GM23248 (cell line): ENCODE results near the gene MFAP4. TPM values are rescaled to one million over a fixed set of nuclear protein-coding genes. Genes with fewer than 3 reads are reported as not detected.
A peak's percentile ranks its signal among the peaks of the same experiment; 100 is the strongest.

ENCODE experiments used
- DNase-seq: peaks from one replicate; pipeline ENCODE4 v3.0.0-alpha.2; 2015
- H2AFZ ChIP-seq: fragments of 200-600 bp; sonication (generic); 2 replicates; pipeline ENCODE4 v1.6.1; 2016; ENCODE audit warnings: antibody characterized with exemption
- H3F3A ChIP-seq: fragments of 200-600 bp; sonication (generic); 2 replicates; pipeline ENCODE4 v1.6.1; 2016; ENCODE audit warnings: mild to moderate bottlenecking, antibody characterized with exemption, mixed run types; ENCODE audit not compliant: insufficient read depth
- H3K27ac ChIP-seq: fragments of 200-600 bp; sonication (generic); 2 replicates; pipeline ENCODE4 v1.5.1; 2016; ENCODE audit warnings: mild to moderate bottlenecking
- H3K27me3 ChIP-seq: fragments of 200-600 bp; sonication (generic); replicated peaks from 2 replicates; pipeline ENCODE4 v1.6.1; 2016; ENCODE audit warnings: mild to moderate bottlenecking; ENCODE audit not compliant: insufficient read depth
- H3K36me3 ChIP-seq: fragments of 200-600 bp; sonication (generic); 2 replicates; pipeline ENCODE4 v1.6.1; 2016; ENCODE audit warnings: low read depth, mild to moderate bottlenecking
- H3K4me1 ChIP-seq: fragments of 200-600 bp; sonication (generic); 2 replicates; pipeline ENCODE4 v1.6.1; 2016; ENCODE audit warnings: mild to moderate bottlenecking; ENCODE audit not compliant: insufficient read depth
- H3K4me2 ChIP-seq: fragments of 200-600 bp; sonication (generic); one replicate; pipeline ENCODE4 v1.6.1; 2016; ENCODE audit warnings: mild to moderate bottlenecking; ENCODE audit not compliant: unreplicated experiment
- H3K4me3 ChIP-seq: fragments of 200-600 bp; sonication (generic); 2 replicates; pipeline ENCODE4 v1.5.1; 2016; ENCODE audit warnings: mild to moderate bottlenecking
- H3K79me2 ChIP-seq: fragments of 200-600 bp; sonication (generic); 2 replicates; pipeline ENCODE4 v1.6.1; 2016; ENCODE audit warnings: mild to moderate bottlenecking; ENCODE audit not compliant: insufficient read depth
- H3K9ac ChIP-seq: fragments of 200-600 bp; sonication (generic); 2 replicates; pipeline ENCODE4 v1.6.1; 2016; ENCODE audit warnings: mild to moderate bottlenecking
- H3K9me2 ChIP-seq: fragments of 200-600 bp; sonication (generic); 2 replicates; pipeline ENCODE4 v1.6.1; 2016; ENCODE audit warnings: mixed run types, mild to moderate bottlenecking, moderate library complexity; ENCODE audit not compliant: insufficient read depth
- H3K9me3 ChIP-seq: fragments of 200-600 bp; sonication (generic); one replicate; pipeline ENCODE4 v1.6.1; 2017; ENCODE audit warnings: low read depth
- H4K20me1 ChIP-seq: fragments of 200-600 bp; sonication (generic); 2 replicates; pipeline ENCODE4 v1.6.0; 2016; ENCODE audit not compliant: insufficient read depth
- EZH2 ChIP-seq: fragments of 200-600 bp; sonication (generic); IDR thresholded peaks from 2 replicates; pipeline ENCODE4 v1.6.1; 2018; ENCODE audit warnings: antibody characterized with exemption, mild to moderate bottlenecking; ENCODE audit not compliant: insufficient read depth, poor library complexity, severe bottlenecking
- EZH2phosphoT487 ChIP-seq: fragments of 200-600 bp; sonication (generic); IDR thresholded peaks from 2 replicates; pipeline ENCODE4 v1.6.1; 2018; ENCODE audit warnings: antibody characterized with exemption, moderate library complexity, mild to moderate bottlenecking, low read depth; ENCODE audit not compliant: insufficient read depth
- WGBS, 2 experiments: methylation state at CpG; one replicate each; pipeline ENCODE4 v1.1.6; 2015 to 2017; ENCODE audit warnings: low lambda C conversion rate in 2 of 2, low coverage in 1 of 2; ENCODE audit errors: missing lambda C conversion rate in 2 of 2; 5-methylcytosine and 5-hydroxymethylcytosine counted together
- in situ Hi-C: fragments of 300-500 bp; cut with MboI; formaldehyde crosslinking; loops from 2 replicates; pipeline ENCODE4 v1.15.0; 2020
- polyA plus RNA-seq: library from polyadenylated mRNA; unstranded; fragments of >200 nt; fragmentation: Nextera tagmentation; extraction: Ambion mirVana; gene quantifications from 2 replicates; pipeline ENCODE4 v1.2.1, GENCODE V29; 2016
- total RNA-seq: library from RNA; depleted of rRNA; stranded (reverse); fragments of >200 nt; shearing (Covaris generic); gene quantifications from 2 replicates; pipeline ENCODE4 v1.2.3, GENCODE V29; 2014

Gene MFAP4
- total and polyA plus RNA-seq, 2 experiments from 2014 or later: 97.8 to 156 TPM

- H3K9me2 ChIP-seq: no peaks in the 10 kb centered on the region
- H3K9me3 ChIP-seq: no peaks in the 10 kb centered on the region
- H4K20me1 ChIP-seq: no peaks in the 10 kb centered on the region
- TF ChIP-seq EZH2phosphoT487 (no peak), EZH2 (no peak)
- 0 out of 2 replicates have a peak overlapping the region, but pooled peaks have one; percentile 5 for H3K9ac ChIP-seq
- H3K36me3 ChIP-seq: no peaks in the 10 kb centered on the region
- DNase-seq: no peak
- H3K27me3 ChIP-seq: no peaks in the 10 kb centered on the region
- peak overlapping the region; percentile 44; the same call in 1 of the 2 replicates for H3K27ac ChIP-seq
- H3K4me1 ChIP-seq: peaks cover 23% of the 10 kb centered on the region
- H3F3A ChIP-seq: peaks cover 17% of the 10 kb centered on the region
- H2AFZ ChIP-seq: no peak overlapping the region
- in situ Hi-C loops: no loop called here
- no peak overlapping the region for H3K4me2 ChIP-seq
- WGBS, 2 experiments: 84 to 86% methylated on average over 3 of the region's 3 CpGs
- H3K4me3 ChIP-seq: no peak overlapping the region
- H3K79me2 ChIP-seq: no peaks in the 10 kb centered on the region
Observed at GRCh38 chr17:19409066-19409465, 22.1 kb upstream of the MFAP4 start.

GRCh38 chr17:19408346-19408710 lies 21.3 kb upstream of the MFAP4 start:
- no peak overlapping the region for H3K9ac ChIP-seq
- H3K4me3 ChIP-seq: no peak overlapping the region
- in situ Hi-C loops: no loop called here
- no peak for DNase-seq
- H3K27me3 ChIP-seq: no peaks in the 10 kb centered on the region
- H4K20me1 ChIP-seq: no peaks in the 10 kb centered on the region
- H3K4me1 ChIP-seq: peaks cover 23% of the 10 kb centered on the region
- H3K4me2 ChIP-seq: no peak overlapping the region
- H2AFZ ChIP-seq: no peak overlapping the region
- peaks cover 17% of the 10 kb centered on the region for H3F3A ChIP-seq
- 87 to 95% methylated on average over 2 of the region's 2 CpGs for WGBS, 2 experiments
- no peaks in the 10 kb centered on the region for H3K36me3 ChIP-seq
- no peak for TF ChIP-seq EZH2phosphoT487
- no peak for TF ChIP-seq EZH2
- H3K9me3 ChIP-seq: no peaks in the 10 kb centered on the region
- H3K79me2 ChIP-seq: no peaks in the 10 kb centered on the region
- no peaks in the 10 kb centered on the region for H3K9me2 ChIP-seq
- H3K27ac ChIP-seq: no peak overlapping the region

GRCh38 chr17:19407601-19408345 lies 20.8 kb upstream of the MFAP4 start:
- TF ChIP-seq EZH2: no peak
- TF ChIP-seq EZH2phosphoT487: no peak
- Histone ChIP-seq H3K4me2 (no peak overlapping the region), H3F3A (peaks cover 17% of the 10 kb centered on the region), H3K27ac (no peak overlapping the region), H3K79me2 (no peaks in the 10 kb centered on the region), H3K9me2 (no peaks in the 10 kb centered on the region), H2AFZ (no peak overlapping the region), H3K36me3 (no peaks in the 10 kb centered on the region), H3K4me1 (peaks cover 23% of the 10 kb centered on the region), H3K4me3 (no peak overlapping the region), H3K27me3 (no peaks in the 10 kb centered on the region), H4K20me1 (no peaks in the 10 kb centered on the region), H3K9me3 (no peaks in the 10 kb centered on the region), H3K9ac (no peak overlapping the region)
- no peak for DNase-seq
- WGBS, 2 experiments: 96 to 98% methylated on average over 10 of the region's 10 CpGs
- in situ Hi-C loops: no loop called here

GRCh38 chr17:19405114-19405513 lies 18.1 kb upstream of the MFAP4 start:
- TF ChIP-seq EZH2phosphoT487 (no peak), EZH2 (no peak)
- peaks cover 11% of the 10 kb centered on the region for H3F3A ChIP-seq
- H2AFZ ChIP-seq: no peak overlapping the region
- H3K79me2 ChIP-seq: no peaks in the 10 kb centered on the region
- H3K9me3 ChIP-seq: no peaks in the 10 kb centered on the region
- DNase-seq: no peak
- no peaks in the 10 kb centered on the region for H3K27me3 ChIP-seq
- no peak overlapping the region for H3K4me3 ChIP-seq
- no peaks in the 10 kb centered on the region for H3K36me3 ChIP-seq
- H3K27ac ChIP-seq: no peak overlapping the region
- peaks cover 11% of the 10 kb centered on the region for H3K4me1 ChIP-seq
- H3K4me2 ChIP-seq: no peak overlapping the region
- no peak overlapping the region for H3K9ac ChIP-seq
- 78 to 80% methylated on average over 5 of the region's 5 CpGs for WGBS, 2 experiments
- in situ Hi-C loops: no loop called here
- H4K20me1 ChIP-seq: no peaks in the 10 kb centered on the region
- no peaks in the 10 kb centered on the region for H3K9me2 ChIP-seq

DNA sequence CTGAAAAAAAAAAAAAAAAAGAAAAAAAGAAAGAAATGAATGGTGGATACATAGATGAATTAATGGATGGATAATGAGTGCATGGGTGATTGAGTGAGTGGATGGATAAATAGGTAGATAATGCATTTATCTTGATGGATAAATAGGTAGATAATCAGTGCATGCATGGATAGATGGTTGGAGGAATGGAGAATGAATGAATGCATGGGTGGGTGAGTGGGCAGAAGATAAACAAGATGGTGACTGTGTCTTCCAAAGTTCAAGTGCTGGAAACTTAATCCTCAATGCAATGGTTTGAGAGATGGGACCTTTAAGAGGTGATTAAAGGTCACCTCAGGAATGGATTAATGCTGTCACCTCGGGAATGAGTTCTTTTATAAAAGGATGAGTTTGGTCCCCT lies 17.3 kb upstream of the MFAP4 start:
- TF ChIP-seq EZH2phosphoT487 (no peak), EZH2 (no peak)
- H3K79me2 ChIP-seq: no peaks in the 10 kb centered on the region
- DNase-seq: no peak
- no peaks in the 10 kb centered on the region for H3K9me3 ChIP-seq
- peaks cover 3% of the 10 kb centered on the region for H3K4me1 ChIP-seq
- no peak overlapping the region for H2AFZ ChIP-seq
- no peaks in the 10 kb centered on the region for H3K36me3 ChIP-seq
- no peak overlapping the region for H3K27ac ChIP-seq
- H3K9ac ChIP-seq: no peak overlapping the region
- no peaks in the 10 kb centered on the region for H3K27me3 ChIP-seq
- no peak overlapping the region for H3K4me3 ChIP-seq
- H4K20me1 ChIP-seq: no peaks in the 10 kb centered on the region
- H3K4me2 ChIP-seq: no peak overlapping the region
- 59 to 75% methylated on average over 1 of the region's 1 CpG for WGBS, 2 experiments
- no peaks in the 10 kb centered on the region for H3K9me2 ChIP-seq
- in situ Hi-C loops: no loop called here
- peaks cover 2% of the 10 kb centered on the region; the same call in 1 of the 2 replicates for H3F3A ChIP-seq
